Psoas muscle (tissue), 8 donors: ENCODE measurements around the gene HOXB1. TPM values are rescaled to one million over a fixed set of nuclear protein-coding genes. Genes with fewer than 3 reads are reported as not detected.
A peak's percentile ranks its signal among the peaks of the same experiment; 100 is the strongest.

ENCODE experiments used
- ATAC-seq, 4 donors: fragments of 200-7000 bp; cut with Tn5 transposase; one replicate each; pipeline ENCODE4 v1.9.1; 2020; ENCODE audit warnings: moderate library complexity in 3 of 4, mild to moderate bottlenecking in 2 of 4
- DNase-seq, 2 donors: peaks; one replicate each; pipeline ENCODE4 v3.0.0-alpha.2; 2020
- H3K27ac ChIP-seq: fragments of 200-600 bp; one replicate; pipeline ENCODE4 v1.8.0; 2022
- H3K27me3 ChIP-seq, 3 donors: fragments of 200-600 bp in 1 of 3; one replicate each; pipeline versions ENCODE4 v1.6.1 to v1.8.0; 2013 to 2022; ENCODE audit warnings: low read length in 2 of 3, mild to moderate bottlenecking in 2 of 3, moderate library complexity in 1 of 3; ENCODE audit not compliant: insufficient read depth in 3 of 3
- H3K36me3 ChIP-seq, 2 donors: fragments of 200-600 bp in 1 of 2; one replicate each; pipeline versions ENCODE4 v1.6.1 to v1.8.0; 2013 to 2022; ENCODE audit warnings: low read depth in 1 of 2, mild to moderate bottlenecking in 1 of 2, moderate library complexity in 1 of 2; ENCODE audit not compliant: insufficient read depth in 1 of 2
- H3K4me1 ChIP-seq: fragments of 200-600 bp; one replicate; pipeline ENCODE4 v1.8.0; 2022
- H3K4me3 ChIP-seq: fragments of 200-600 bp; one replicate; pipeline ENCODE4 v1.8.0; 2022; ENCODE audit warnings: mild to moderate bottlenecking
- H3K9me3 ChIP-seq: fragments of 200-600 bp; one replicate; pipeline ENCODE4 v1.8.0; 2022
- WGBS, 3 donors: extraction: QIAGEN DNeasy Blood & Tissue Kit; methylation state at CpG; one replicate each; pipeline versions ENCODE4 v1.1.6 to v1.1.7; 2013; 5-methylcytosine and 5-hydroxymethylcytosine counted together
- intact Hi-C, 2 donors: fragments of 100-400 bp; cut with DNase I; formaldehyde crosslinking; loops; one replicate each; pipeline versions ENCODE4 v1.11.0 to v1.14.2; 2022
- polyA plus RNA-seq, 3 donors: library from polyadenylated mRNA; stranded (reverse); fragments of 200-250 nt; gene quantifications; one replicate each; pipeline ENCODE4 v1.2.3, GENCODE V29; 2013
- total RNA-seq, 4 donors: library from RNA; stranded (reverse); fragmentation: NEBNext Ultra II Directional in 2 of 4; extraction: Animal tissue kit (Norgen Biotek cat#: 25700) in 2 of 4; gene quantifications; one replicate each; pipeline versions ENCODE4 v1.2.1 to v1.2.4, GENCODE V29; 2021 to 2023
- TF ChIP-seq, protein P1 (sequence below): fragments of 200-600 bp; IDR thresholded peaks from one replicate; pipeline ENCODE4 v1.8.0; 2022; ENCODE audit warnings: antibody characterized with exemption
- donor health status: healthy with polysubstance abuse.
- donor health status: DM: no; HTN: no; CAD: no; lungs with moderate emphysema.
- donor health status: Bipolar disorder and iron deficiency.
- donor health status: healthy.
- donor health status: DM: yes; HTN: yes; CAD: no.
- donor health status: DM: no; HTN: no; CAD: no.
- donor health status: DM: no; HTN: no; CAD: no.
- donor health status: DM: yes; HTN: yes; CAD: no.

Gene HOXB1
- total and polyA plus RNA-seq, 7 donors = not detected

DNA sequence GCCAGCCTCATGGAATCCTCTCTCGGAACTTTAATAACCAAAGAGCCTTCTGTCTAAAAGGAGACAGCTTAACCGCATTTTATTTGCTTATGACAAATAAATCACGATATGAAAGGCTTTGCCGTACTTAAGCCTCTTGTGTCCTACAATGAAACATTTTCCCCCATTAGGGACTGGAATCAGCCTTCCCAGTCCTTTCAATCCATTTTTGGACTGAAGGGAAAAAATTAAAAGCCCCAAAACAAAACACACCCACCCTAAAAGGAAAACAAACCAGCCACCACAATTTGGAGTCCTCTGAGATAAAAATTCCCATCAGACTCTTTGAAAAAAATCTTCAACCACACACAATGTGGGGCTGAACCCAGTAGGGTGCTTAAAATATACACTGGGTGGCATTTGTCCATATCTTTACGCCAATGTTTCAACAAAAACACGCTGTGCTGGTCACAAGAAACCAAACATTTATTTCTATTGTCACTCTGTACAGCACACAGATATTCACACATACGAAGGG lies 44.3 kb upstream of the HOXB1 start:
- no peaks in the 10 kb centered on the region for H3K36me3 ChIP-seq
- H3K4me1 ChIP-seq = no peaks in the 10 kb centered on the region
- TF ChIP-seq, protein P1, sequence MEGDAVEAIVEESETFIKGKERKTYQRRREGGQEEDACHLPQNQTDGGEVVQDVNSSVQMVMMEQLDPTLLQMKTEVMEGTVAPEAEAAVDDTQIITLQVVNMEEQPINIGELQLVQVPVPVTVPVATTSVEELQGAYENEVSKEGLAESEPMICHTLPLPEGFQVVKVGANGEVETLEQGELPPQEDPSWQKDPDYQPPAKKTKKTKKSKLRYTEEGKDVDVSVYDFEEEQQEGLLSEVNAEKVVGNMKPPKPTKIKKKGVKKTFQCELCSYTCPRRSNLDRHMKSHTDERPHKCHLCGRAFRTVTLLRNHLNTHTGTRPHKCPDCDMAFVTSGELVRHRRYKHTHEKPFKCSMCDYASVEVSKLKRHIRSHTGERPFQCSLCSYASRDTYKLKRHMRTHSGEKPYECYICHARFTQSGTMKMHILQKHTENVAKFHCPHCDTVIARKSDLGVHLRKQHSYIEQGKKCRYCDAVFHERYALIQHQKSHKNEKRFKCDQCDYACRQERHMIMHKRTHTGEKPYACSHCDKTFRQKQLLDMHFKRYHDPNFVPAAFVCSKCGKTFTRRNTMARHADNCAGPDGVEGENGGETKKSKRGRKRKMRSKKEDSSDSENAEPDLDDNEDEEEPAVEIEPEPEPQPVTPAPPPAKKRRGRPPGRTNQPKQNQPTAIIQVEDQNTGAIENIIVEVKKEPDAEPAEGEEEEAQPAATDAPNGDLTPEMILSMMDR = no peak
- ATAC-seq (no peak), DNase-seq (no peak)
- 61 to 72% (median 63%) methylated on average over 7 of the region's 7 CpGs for WGBS, 3 donors
- intact Hi-C loops = no loop called here
- H3K27ac ChIP-seq = no peak overlapping the region
- H3K27me3 ChIP-seq = peaks cover 4 to 78% (median 23%) of the 10 kb centered on the region in 3 donors
- no peak overlapping the region for H3K4me3 ChIP-seq
- H3K9me3 ChIP-seq = no peaks in the 10 kb centered on the region

GRCh38 chr17:48574505-48575065 lies 43.8 kb upstream of the HOXB1 start:
- H3K27me3 ChIP-seq = peaks cover 4 to 76% (median 23%) of the 10 kb centered on the region in 3 donors
- ATAC-seq (no peak), DNase-seq (no peak)
- H3K9me3 ChIP-seq = no peaks in the 10 kb centered on the region
- WGBS, 3 donors = 57 to 62% (median 57%) methylated on average over 8 of the region's 8 CpGs
- no peaks in the 10 kb centered on the region for H3K4me1 ChIP-seq
- no peaks in the 10 kb centered on the region for H3K36me3 ChIP-seq
- TF ChIP-seq, protein P1 = no peak
- intact Hi-C loops = no loop called here
- H3K4me3 ChIP-seq = no peak overlapping the region
- no peak overlapping the region for H3K27ac ChIP-seq

GRCh38 chr17:48571826-48572417 lies 41.1 kb upstream of the HOXB1 start:
- no peak for ATAC-seq
- TF ChIP-seq, protein P1 = no peak
- H3K27me3 ChIP-seq = peaks cover 4 to 77% (median 17%) of the 10 kb centered on the region in 3 donors
- no peak for DNase-seq
- intact Hi-C loops = no loop called here
- no peaks in the 10 kb centered on the region for H3K9me3 ChIP-seq
- H3K27ac ChIP-seq = peak overlapping the region; percentile 10
- no peaks in the 10 kb centered on the region for H3K4me1 ChIP-seq
- WGBS, 3 donors = 76 to 91% (median 88%) methylated on average over 1 of the region's 1 CpG
- H3K4me3 ChIP-seq = no peak overlapping the region
- no peaks in the 10 kb centered on the region for H3K36me3 ChIP-seq

DNA sequence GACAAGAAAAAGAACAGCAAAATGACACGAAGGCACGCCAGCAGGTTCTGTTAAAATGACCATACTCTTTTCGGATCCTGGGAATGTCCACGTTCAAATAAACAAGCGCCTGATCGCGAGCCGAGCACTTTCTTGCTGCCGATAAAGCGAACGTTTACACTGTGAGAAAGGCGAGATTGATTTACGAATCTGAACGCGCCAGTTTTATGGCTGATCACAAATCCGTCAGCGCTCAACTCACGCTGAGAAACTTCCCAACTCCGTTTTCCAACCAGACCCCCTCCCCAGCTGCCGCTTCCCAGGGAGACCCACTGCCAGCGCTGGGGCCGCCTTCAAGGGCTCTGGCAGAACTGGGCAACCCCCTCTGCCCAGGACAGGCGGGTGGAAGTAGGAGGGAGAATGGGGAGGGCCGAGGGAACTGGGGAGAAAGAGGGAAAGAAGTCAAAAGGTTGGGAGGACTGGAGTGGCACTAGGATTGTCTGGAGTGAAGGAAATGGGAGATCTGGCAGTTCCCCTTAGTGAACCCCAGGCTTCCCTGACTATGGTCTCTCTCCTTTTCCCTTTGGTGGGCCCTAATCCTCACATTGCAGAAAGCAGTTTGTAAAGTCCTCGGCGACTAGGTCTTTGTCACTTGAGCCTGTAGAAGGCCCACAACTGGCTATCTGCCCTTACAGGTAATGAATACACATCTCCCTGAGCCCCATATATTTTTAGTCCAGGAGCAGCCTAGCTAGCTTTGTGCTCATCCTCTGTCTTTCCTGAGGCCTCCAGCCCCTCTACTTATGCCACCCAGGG lies 40.4 kb upstream of the HOXB1 start:
- DNase-seq (no peak), ATAC-seq (no peak)
- intact Hi-C loops = no loop called here
- WGBS, 3 donors = 56 to 61% (median 59%) methylated on average over 26 of the region's 26 CpGs
- Histone ChIP-seq H3K36me3 (no peaks in the 10 kb centered on the region), H3K4me3 (peak overlapping the region; percentile 19), H3K9me3 (no peaks in the 10 kb centered on the region), H3K27ac (peak overlapping the region; percentile 10), H3K4me1 (no peaks in the 10 kb centered on the region), H3K27me3 (peaks cover 4 to 70% (median 18%) of the 10 kb centered on the region in 3 donors)
- TF ChIP-seq, protein P1 = no peak
